Lower leg skin (tissue), 3 donors: Measurements from ENCODE around the gene POU3F3.

Experiments used
- POLR2A ChIP-seq, 2 donors: fragments of 450-650 bp; IDR thresholded peaks; one replicate each; pipeline ENCODE4 v1.6.1; 2016 to 2017; ENCODE audit warnings: antibody characterized with exemption in 2 of 2, mild to moderate bottlenecking in 1 of 2, moderate library complexity in 1 of 2
- TF ChIP-seq, protein P1 (sequence below), 3 donors: fragments of 450-650 bp; IDR thresholded peaks; one replicate each; pipeline ENCODE4 v1.5.1; 2016; ENCODE audit warnings: antibody characterized with exemption in 3 of 3, mild to moderate bottlenecking in 3 of 3, moderate library complexity in 2 of 3

DNA sequence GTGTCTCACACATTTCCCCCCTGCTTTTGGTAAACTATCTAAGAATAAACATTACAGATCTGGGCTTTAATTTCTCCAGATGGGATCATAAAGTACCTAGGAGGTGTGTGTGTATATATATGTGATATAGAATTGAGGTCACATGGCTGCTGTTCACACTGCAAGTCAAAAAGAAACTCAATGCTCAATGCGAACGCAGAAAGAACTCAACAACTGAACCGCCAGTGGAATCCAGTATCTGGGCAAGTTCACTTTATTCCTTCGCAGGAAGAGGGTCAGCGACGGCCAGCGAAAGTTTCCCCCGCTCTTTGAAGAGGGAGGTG is 17.7 kb downstream of the POU3F3 start:
- TF ChIP-seq, protein P1, sequence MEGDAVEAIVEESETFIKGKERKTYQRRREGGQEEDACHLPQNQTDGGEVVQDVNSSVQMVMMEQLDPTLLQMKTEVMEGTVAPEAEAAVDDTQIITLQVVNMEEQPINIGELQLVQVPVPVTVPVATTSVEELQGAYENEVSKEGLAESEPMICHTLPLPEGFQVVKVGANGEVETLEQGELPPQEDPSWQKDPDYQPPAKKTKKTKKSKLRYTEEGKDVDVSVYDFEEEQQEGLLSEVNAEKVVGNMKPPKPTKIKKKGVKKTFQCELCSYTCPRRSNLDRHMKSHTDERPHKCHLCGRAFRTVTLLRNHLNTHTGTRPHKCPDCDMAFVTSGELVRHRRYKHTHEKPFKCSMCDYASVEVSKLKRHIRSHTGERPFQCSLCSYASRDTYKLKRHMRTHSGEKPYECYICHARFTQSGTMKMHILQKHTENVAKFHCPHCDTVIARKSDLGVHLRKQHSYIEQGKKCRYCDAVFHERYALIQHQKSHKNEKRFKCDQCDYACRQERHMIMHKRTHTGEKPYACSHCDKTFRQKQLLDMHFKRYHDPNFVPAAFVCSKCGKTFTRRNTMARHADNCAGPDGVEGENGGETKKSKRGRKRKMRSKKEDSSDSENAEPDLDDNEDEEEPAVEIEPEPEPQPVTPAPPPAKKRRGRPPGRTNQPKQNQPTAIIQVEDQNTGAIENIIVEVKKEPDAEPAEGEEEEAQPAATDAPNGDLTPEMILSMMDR (IDR thresholded peaks at IDR 0.05), result no peak
- no peak for TF ChIP-seq POLR2A (IDR thresholded peaks at IDR 0.05)
